ENCODE data around the gene LAMA2.

GRCh38 chr6:129188306-129188705, 305.4 kb downstream of the LAMA2 start:
- TF ChIP-seq CTCF (IDR thresholded peaks at IDR 0.05) (no peak), POLR2AphosphoS5 (IDR thresholded peaks at IDR 0.05) (no peak), POLR2A (IDR thresholded peaks at IDR 0.05) (no peak)

Data from breast epithelium (tissue), 3 donors.